ENCODE data around the gene RASA3.

Gene RASA3

DNA sequence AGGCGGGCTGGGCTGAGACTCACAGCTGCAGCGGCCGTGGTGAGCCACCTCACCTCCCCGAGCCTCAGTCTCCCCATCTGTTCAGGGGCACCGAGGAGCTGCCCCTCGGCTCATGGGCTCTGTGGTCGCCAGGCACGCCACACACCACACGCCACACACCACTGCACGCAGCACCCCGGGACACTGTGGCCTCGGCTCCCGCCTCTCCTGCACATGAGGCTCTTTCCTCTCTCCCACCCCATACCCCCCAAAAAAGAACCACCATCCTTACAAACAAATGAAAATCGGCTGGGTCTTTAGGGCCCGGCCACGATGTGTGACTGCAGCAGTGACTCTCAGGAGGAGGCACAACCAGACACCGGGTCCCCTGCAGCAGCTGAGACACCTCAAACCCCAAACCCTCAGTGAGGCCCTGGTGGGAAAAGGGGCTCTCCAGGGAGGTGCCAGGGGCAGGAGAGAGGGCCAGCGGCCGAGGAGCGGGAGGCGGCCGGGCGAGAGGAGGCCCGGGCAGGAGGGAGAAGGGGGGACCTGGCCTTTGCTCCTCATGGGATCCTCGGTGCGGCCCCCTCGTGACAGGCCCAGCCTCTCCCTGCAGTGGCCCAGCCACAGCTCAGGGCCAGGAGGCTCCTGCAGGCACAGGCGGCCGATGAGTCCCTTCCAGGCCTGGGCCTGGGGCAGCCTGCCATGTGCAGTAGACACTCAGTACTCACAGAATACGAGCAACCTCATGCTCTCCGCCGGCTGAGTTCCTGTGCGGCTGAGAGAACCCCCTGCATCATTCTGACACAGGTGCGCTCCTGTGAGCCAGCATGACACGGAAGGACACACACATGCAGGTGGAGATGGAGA lies 66.3 kb downstream of the RASA3 start:
- Histone ChIP-seq H3K27me3 (replicated peaks in 2 of 5; ENCODE audit: control insufficient read depth in 4 of 5, insufficient read depth in 5 of 5, low read length in 4 of 5) (no peaks in the 10 kb centered on the region), H3K27ac (ENCODE audit: insufficient read depth in 1 of 2, low read depth in 1 of 2, low read length in 2 of 2, poor library complexity in 1 of 2, severe bottlenecking in 2 of 2) (peak overlapping the region in 1 of 2 experiments; percentile 66), H3K9me3 (ENCODE audit: control extremely low read depth in 1 of 5, control insufficient read depth in 4 of 5, insufficient read depth in 2 of 5, low read depth in 1 of 5, low read length in 4 of 5) (no peaks in the 10 kb centered on the region), H3K36me3 (ENCODE audit: control insufficient read depth in 4 of 4, insufficient read depth in 4 of 4, low read length in 3 of 4) (peaks cover 0 to 3% (median under 1%) of the 10 kb centered on the region in 4 experiments), H3K4me1 (ENCODE audit: control extremely low read depth in 1 of 4, control insufficient read depth in 4 of 4, insufficient read depth in 4 of 4, low read length in 3 of 4) (peaks cover 15 to 67% (median 56%) of the 10 kb centered on the region in 4 experiments), H3K4me3 (ENCODE audit: control insufficient read depth in 1 of 7, extremely low read depth in 1 of 7, insufficient read depth in 4 of 7, low read depth in 2 of 7, low read length in 6 of 7) (peak overlapping the region in 4 of 7 experiments; percentile 13 to 63 (median 40))
- 87% methylated on average over 32 of the region's 35 CpGs for whole genome bisulfite sequencing (ENCODE audit: insufficient coverage)
- no peak for DNase-seq
- ChIA-PET CTCF (interaction anchor here (0.9 to 1.8 kb wide), 7 partner anchors 9 to 164 kb away, joined by 3 to 6 read pairs (median 5); no protein-coding TSS in a partner anchor), POLR2A (interaction anchor here (0.9 kb wide), 1 partner anchor 9 kb away, joined by 3 read pairs; no protein-coding TSS in a partner anchor)

DNA sequence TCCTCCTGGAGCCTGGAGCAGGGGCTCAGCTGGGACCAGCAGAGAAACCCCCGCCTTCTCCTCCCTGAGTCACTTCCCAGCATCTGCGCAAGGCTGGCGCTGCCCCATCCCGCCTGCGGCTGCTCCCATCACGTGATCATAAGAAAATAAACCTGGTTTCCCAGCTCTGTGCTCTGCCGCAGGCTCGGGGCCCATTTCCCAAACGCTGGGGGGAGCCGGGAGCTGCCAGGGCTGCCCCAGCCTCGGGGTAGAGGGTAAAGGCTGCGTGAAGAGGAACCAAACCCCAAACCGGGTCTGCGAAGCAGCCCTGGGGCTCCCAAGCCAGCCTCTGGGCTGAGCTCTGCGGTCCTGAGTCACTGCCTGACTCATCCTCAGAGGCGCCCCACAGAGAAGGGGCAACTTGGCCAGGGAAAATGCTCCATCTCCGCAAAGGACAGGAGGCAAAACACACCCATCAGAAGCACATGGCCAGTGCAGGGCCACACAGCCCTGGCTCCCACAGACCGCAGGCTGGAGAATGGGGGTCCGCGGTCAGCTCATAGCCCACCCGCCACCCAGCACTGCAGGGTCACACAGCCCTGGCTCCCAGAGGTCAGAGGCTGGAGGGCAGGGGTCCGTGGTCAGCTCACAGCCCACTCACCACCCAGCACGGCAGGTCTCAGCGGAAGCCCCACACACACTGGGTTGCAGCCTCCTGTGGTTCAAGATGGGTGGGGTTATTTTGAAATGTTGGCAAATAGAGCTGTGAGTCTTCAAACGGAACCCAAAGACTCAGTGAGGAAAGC lies 67.1 kb downstream of the RASA3 start:
- WGBS (ENCODE audit: insufficient coverage): 33% methylated on average over 12 of the region's 25 CpGs
- peak overlapping the region in 1 of 2 experiments; percentile 64 for H3K27ac ChIP-seq (ENCODE audit: insufficient read depth in 1 of 2, low read depth in 1 of 2, low read length in 2 of 2, poor library complexity in 1 of 2, severe bottlenecking in 2 of 2)
- POLR2A ChIA-PET: interaction anchor here (0.9 to 1.2 kb wide), 2 partner anchors 8 to 16 kb away, joined by 3 to 4 read pairs; no protein-coding TSS in a partner anchor
- no peaks in the 10 kb centered on the region for H3K27me3 ChIP-seq (replicated peaks in 2 of 5; ENCODE audit: control insufficient read depth in 4 of 5, insufficient read depth in 5 of 5, low read length in 4 of 5)
- DNase-seq: peak; percentile 87 to 95 (median 94)
- H3K36me3 ChIP-seq (ENCODE audit: control insufficient read depth in 4 of 4, insufficient read depth in 4 of 4, low read length in 3 of 4): peaks cover 0 to 3% (median 2%) of the 10 kb centered on the region in 4 experiments
- CTCF ChIA-PET: interaction anchor here (0.7 to 1.8 kb wide), 8 partner anchors 8 to 165 kb away, joined by 3 to 6 read pairs (median 5); no protein-coding TSS in a partner anchor
- peak overlapping the region in 5 of 7 experiments; percentile 13 to 63 (median 40) for H3K4me3 ChIP-seq (ENCODE audit: control insufficient read depth in 1 of 7, extremely low read depth in 1 of 7, insufficient read depth in 4 of 7, low read depth in 2 of 7, low read length in 6 of 7)
- H3K9me3 ChIP-seq (ENCODE audit: control extremely low read depth in 1 of 5, control insufficient read depth in 4 of 5, insufficient read depth in 2 of 5, low read depth in 1 of 5, low read length in 4 of 5): no peaks in the 10 kb centered on the region
- peaks cover 15 to 67% (median 56%) of the 10 kb centered on the region in 4 experiments for H3K4me1 ChIP-seq (ENCODE audit: control extremely low read depth in 1 of 4, control insufficient read depth in 4 of 4, insufficient read depth in 4 of 4, low read length in 3 of 4)

DNA sequence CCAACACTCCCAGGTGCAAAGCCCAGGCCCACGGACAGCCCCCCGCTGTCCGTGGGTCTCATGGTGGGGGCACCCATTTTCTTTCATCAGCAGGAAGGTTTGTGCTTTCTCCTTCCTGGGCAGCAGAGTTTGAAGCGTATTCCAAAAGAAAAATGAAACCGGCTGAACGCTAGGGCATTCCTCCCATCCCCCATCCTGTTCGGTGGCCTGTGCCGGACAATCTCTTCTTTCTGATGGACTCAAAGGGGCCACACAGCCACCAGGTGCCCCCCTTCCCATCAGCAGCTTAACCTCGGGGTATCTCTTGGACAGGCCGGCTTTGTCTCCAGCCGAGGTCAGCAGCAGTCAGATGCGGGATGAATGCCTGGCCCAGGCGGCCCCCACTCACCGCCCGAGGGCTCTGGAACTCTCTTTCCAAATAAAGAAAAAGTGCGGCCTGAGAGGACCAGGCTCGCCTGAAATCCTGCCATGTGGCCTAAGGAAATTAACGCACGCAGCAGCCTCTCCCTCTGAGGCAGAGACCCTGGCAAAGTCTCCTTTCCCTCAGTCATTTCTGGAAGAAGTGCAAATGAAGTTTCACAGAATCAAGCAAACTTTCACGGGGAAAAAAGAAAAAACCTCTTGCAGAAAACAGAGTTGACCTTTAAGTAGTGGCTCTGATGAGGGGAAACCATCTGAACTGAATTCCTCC lies 67.8 kb downstream of the RASA3 start:
- 93% methylated on average over 15 of the region's 20 CpGs for WGBS (ENCODE audit: insufficient coverage)
- ChIA-PET CTCF (interaction anchor here (0.7 to 1.5 kb wide), 6 partner anchors 7 to 156 kb away, joined by 3 to 5 read pairs (median 4); no protein-coding TSS in a partner anchor), POLR2A (interaction anchor here (1.2 kb wide), 1 partner anchor 16 kb away, joined by 4 read pairs; no protein-coding TSS in a partner anchor)
- H3K4me3 ChIP-seq (ENCODE audit: control insufficient read depth in 1 of 7, extremely low read depth in 1 of 7, insufficient read depth in 4 of 7, low read depth in 2 of 7, low read length in 6 of 7): peak overlapping the region in 5 of 7 experiments; percentile 13 to 63 (median 40)
- no peaks in the 10 kb centered on the region for H3K9me3 ChIP-seq (ENCODE audit: control extremely low read depth in 1 of 5, control insufficient read depth in 4 of 5, insufficient read depth in 2 of 5, low read depth in 1 of 5, low read length in 4 of 5)
- no peak for DNase-seq
- peaks cover 0 to 8% (median 5%) of the 10 kb centered on the region in 4 experiments for H3K36me3 ChIP-seq (ENCODE audit: control insufficient read depth in 4 of 4, insufficient read depth in 4 of 4, low read length in 3 of 4)
- H3K4me1 ChIP-seq (ENCODE audit: control extremely low read depth in 1 of 4, control insufficient read depth in 4 of 4, insufficient read depth in 4 of 4, low read length in 3 of 4): peaks cover 15 to 72% (median 56%) of the 10 kb centered on the region in 4 experiments
- H3K27me3 ChIP-seq (replicated peaks in 2 of 5; ENCODE audit: control insufficient read depth in 4 of 5, insufficient read depth in 5 of 5, low read length in 4 of 5): no peaks in the 10 kb centered on the region
- peak overlapping the region in 1 of 2 experiments; percentile 64 for H3K27ac ChIP-seq (ENCODE audit: insufficient read depth in 1 of 2, low read depth in 1 of 2, low read length in 2 of 2, poor library complexity in 1 of 2, severe bottlenecking in 2 of 2)

DNA sequence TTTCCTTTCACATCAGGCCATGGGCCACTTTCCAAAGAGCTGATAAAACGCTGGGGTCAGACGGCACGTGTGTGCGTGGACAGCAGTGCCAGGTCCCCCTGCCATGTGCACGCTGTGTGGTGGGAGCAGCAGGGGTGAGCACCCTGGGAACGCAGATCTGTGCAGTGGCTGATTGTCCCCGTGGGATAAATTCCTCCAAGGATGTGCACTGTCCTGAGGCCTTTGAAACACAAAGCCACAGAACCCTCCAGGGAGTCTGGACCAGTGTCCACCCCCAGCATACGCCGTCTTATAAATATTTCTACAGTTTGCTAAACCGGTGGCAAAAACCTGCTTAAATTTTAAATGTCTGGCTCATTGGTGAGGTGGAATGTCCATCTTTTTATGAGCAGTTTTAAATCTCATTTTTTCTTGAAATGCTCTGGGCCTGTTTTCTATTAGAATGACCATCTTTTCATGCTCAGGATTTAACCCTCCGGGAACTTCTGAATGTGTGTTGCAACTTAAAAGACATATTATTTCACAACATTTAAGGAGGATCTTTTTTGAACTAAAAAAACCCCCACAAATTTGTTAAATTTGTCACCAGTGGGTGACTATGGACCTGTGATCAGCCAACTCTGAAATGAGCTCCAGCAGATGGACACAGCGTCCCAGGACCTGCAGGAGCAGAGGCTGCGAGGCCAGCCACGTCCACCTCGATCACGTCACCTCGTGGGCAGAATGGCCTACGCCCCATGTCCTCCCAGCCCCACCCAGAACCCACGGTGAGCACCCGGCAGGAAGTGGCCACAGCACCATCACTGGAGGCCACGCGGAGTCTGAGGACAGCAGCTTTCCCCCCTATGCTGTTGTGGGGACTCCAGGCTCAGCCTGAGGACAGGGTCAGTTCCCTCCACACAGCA lies 68.6 kb downstream of the RASA3 start:
- DNase-seq: no peak
- 100% methylated on average over 12 of the region's 22 CpGs for WGBS (ENCODE audit: insufficient coverage)
- peaks cover 0 to 8% (median 5%) of the 10 kb centered on the region in 4 experiments for H3K36me3 ChIP-seq (ENCODE audit: control insufficient read depth in 4 of 4, insufficient read depth in 4 of 4, low read length in 3 of 4)
- POLR2A ChIA-PET: no interaction called here
- CTCF ChIA-PET: no interaction called here
- no peaks in the 10 kb centered on the region for H3K27me3 ChIP-seq (replicated peaks in 2 of 5; ENCODE audit: control insufficient read depth in 4 of 5, insufficient read depth in 5 of 5, low read length in 4 of 5)
- peak overlapping the region in 2 of 7 experiments; percentile 25 to 40 for H3K4me3 ChIP-seq (ENCODE audit: control insufficient read depth in 1 of 7, extremely low read depth in 1 of 7, insufficient read depth in 4 of 7, low read depth in 2 of 7, low read length in 6 of 7)
- H3K4me1 ChIP-seq (ENCODE audit: control extremely low read depth in 1 of 4, control insufficient read depth in 4 of 4, insufficient read depth in 4 of 4, low read length in 3 of 4): peaks cover 15 to 74% (median 51%) of the 10 kb centered on the region in 4 experiments
- peak overlapping the region in 1 of 2 experiments; percentile 64 for H3K27ac ChIP-seq (ENCODE audit: insufficient read depth in 1 of 2, low read depth in 1 of 2, low read length in 2 of 2, poor library complexity in 1 of 2, severe bottlenecking in 2 of 2)
- no peaks in the 10 kb centered on the region for H3K9me3 ChIP-seq (ENCODE audit: control extremely low read depth in 1 of 5, control insufficient read depth in 4 of 5, insufficient read depth in 2 of 5, low read depth in 1 of 5, low read length in 4 of 5)

DNA sequence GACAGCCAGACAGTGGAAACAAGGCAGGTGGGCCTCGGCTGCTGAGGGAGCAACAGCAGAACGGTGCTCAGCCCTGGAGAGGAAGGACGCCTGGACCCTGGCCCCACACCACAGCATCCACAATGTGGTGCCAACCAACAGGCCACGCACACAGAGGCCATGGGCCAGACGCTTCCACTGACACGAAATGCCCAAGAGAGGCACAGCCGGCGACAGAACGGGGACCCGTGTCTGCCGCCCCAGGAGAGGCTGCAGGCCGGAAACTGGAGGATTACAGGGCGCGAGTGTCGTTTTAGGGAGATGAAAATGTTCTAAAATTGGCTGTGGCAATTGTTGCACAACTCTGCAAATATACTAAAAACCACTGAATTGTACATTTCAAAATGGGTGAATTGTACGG lies 69.7 kb downstream of the RASA3 start:
- POLR2A ChIA-PET: no interaction called here
- Histone ChIP-seq H3K4me1 (ENCODE audit: control extremely low read depth in 1 of 4, control insufficient read depth in 4 of 4, insufficient read depth in 4 of 4, low read length in 3 of 4) (peaks cover 7 to 74% (median 51%) of the 10 kb centered on the region in 4 experiments), H3K27ac (ENCODE audit: insufficient read depth in 1 of 2, low read depth in 1 of 2, low read length in 2 of 2, poor library complexity in 1 of 2, severe bottlenecking in 2 of 2) (no peak overlapping the region), H3K9me3 (ENCODE audit: control extremely low read depth in 1 of 5, control insufficient read depth in 4 of 5, insufficient read depth in 2 of 5, low read depth in 1 of 5, low read length in 4 of 5) (no peaks in the 10 kb centered on the region), H3K27me3 (replicated peaks in 2 of 5; ENCODE audit: control insufficient read depth in 4 of 5, insufficient read depth in 5 of 5, low read length in 4 of 5) (no peaks in the 10 kb centered on the region), H3K36me3 (ENCODE audit: control insufficient read depth in 4 of 4, insufficient read depth in 4 of 4, low read length in 3 of 4) (peaks cover 0 to 8% (median 5%) of the 10 kb centered on the region in 4 experiments), H3K4me3 (ENCODE audit: control insufficient read depth in 1 of 7, extremely low read depth in 1 of 7, insufficient read depth in 4 of 7, low read depth in 2 of 7, low read length in 6 of 7) (no peak overlapping the region)
- DNase-seq: no peak
- CTCF ChIA-PET: no interaction called here
- 94% methylated on average over 9 of the region's 16 CpGs for WGBS (ENCODE audit: insufficient coverage)

DNA sequence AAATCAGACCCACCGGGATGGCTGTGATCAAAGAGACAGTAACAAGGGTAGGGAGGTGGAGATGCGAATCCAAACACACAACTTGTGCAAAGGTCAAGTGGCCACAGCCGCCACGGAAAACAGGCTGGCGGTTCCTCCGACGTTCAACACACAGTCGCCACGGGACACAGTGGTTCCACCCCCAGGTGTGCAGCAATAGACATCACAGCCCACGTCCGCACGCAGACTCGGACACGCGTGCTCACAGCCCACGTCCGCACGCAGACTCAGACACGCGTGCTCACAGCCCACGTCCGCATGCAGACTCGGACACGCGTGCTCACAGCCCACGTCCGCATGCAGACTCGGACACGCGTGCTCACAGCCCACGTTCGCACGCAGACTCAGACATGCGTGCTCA lies 70.1 kb downstream of the RASA3 start:
- peaks cover 2 to 74% (median 51%) of the 10 kb centered on the region in 4 experiments for H3K4me1 ChIP-seq (ENCODE audit: control extremely low read depth in 1 of 4, control insufficient read depth in 4 of 4, insufficient read depth in 4 of 4, low read length in 3 of 4)
- no peaks in the 10 kb centered on the region for H3K27me3 ChIP-seq (replicated peaks in 2 of 5; ENCODE audit: control insufficient read depth in 4 of 5, insufficient read depth in 5 of 5, low read length in 4 of 5)
- no peak overlapping the region for H3K27ac ChIP-seq (ENCODE audit: insufficient read depth in 1 of 2, low read depth in 1 of 2, low read length in 2 of 2, poor library complexity in 1 of 2, severe bottlenecking in 2 of 2)
- POLR2A ChIA-PET: no interaction called here
- no peaks in the 10 kb centered on the region for H3K9me3 ChIP-seq (ENCODE audit: control extremely low read depth in 1 of 5, control insufficient read depth in 4 of 5, insufficient read depth in 2 of 5, low read depth in 1 of 5, low read length in 4 of 5)
- CTCF ChIA-PET: no interaction called here
- H3K36me3 ChIP-seq (ENCODE audit: control insufficient read depth in 4 of 4, insufficient read depth in 4 of 4, low read length in 3 of 4): peaks cover 0 to 8% (median 5%) of the 10 kb centered on the region in 4 experiments
- DNase-seq: no peak
- WGBS (ENCODE audit: insufficient coverage): 95% methylated on average over 34 of the region's 34 CpGs
- no peak overlapping the region for H3K4me3 ChIP-seq (ENCODE audit: control insufficient read depth in 1 of 7, extremely low read depth in 1 of 7, insufficient read depth in 4 of 7, low read depth in 2 of 7, low read length in 6 of 7)
